Measurements from ENCODE around the gene COQ10A. TPM values are rescaled to one million over a fixed set of nuclear protein-coding genes. Genes with fewer than 3 reads are reported as not detected.
A peak's percentile ranks its signal among the peaks of the same experiment; 100 is the strongest.

Gene COQ10A
- total and polyA plus RNA-seq, 9 of the 15 experiments (the other 6 are each of a cell fraction or from before 2014, with no cell fraction given) = 3.1 to 26.4 (median 12.7) TPM

- TF ChIP-seq THRA (IDR thresholded peaks at IDR 0.05) = no peak
- TF ChIP-seq RAD51 (IDR thresholded peaks at IDR 0.05; ENCODE audit: borderline replicate concordance, low read depth) = no peak
- TF ChIP-seq HCFC1 (IDR thresholded peaks at IDR 0.05; ENCODE audit: low read depth, low read length) = peak; percentile 87
- no peak for TF ChIP-seq ZNF277 (CRISPR knock-in tag; IDR thresholded peaks at IDR 0.05; ENCODE audit: borderline replicate concordance)
- TF ChIP-seq MLX (CRISPR knock-in tag; conservative IDR thresholded peaks at IDR 0.05) = no peak
- TF ChIP-seq HSF4 (CRISPR knock-in tag; IDR thresholded peaks at IDR 0.05; ENCODE audit: borderline replicate concordance) = no peak
- no peak for TF ChIP-seq ETS1 (conservative IDR thresholded peaks at IDR 0.05; ENCODE audit: control insufficient read depth, low read depth, low read length)
- peak; percentile 68; the same call in 1 of the 2 replicates for TF ChIP-seq MYNN (IDR thresholded peaks at IDR 0.05)
- TF ChIP-seq MYNN (CRISPR knock-in tag; IDR thresholded peaks at IDR 0.05) = no peak
- TF ChIP-seq PCBP2 (IDR thresholded peaks at IDR 0.05; ENCODE audit: low read depth, low read length, poor library complexity, severe bottlenecking) = no peak
- no peak for TF ChIP-seq MCM3 (IDR thresholded peaks at IDR 0.05)
- TF ChIP-seq ZNF561 (CRISPR knock-in tag; conservative IDR thresholded peaks at IDR 0.05) = no peak
- no peak; the same call in 1 of the 2 replicates for TF ChIP-seq ZNF316 (IDR thresholded peaks at IDR 0.05)
- TF ChIP-seq GABPB1 (CRISPR knock-in tag; IDR thresholded peaks at IDR 0.05) = peak; percentile 84
- no peak for TF ChIP-seq ATF3 (IDR thresholded peaks at IDR 0.05)
- no peak for TF ChIP-seq ATF3 (CRISPR knock-in tag; conservative IDR thresholded peaks at IDR 0.05)
- no peak for TF ChIP-seq ADNP (tag; IDR thresholded peaks at IDR 0.05)
- TF ChIP-seq HMBOX1 (IDR thresholded peaks at IDR 0.05) = no peak
- TF ChIP-seq NRF1 (conservative IDR thresholded peaks at IDR 0.05 in 1 of 2, IDR thresholded peaks at IDR 0.05 in 1 of 2) = peak in 1 of 2 experiments; percentile 87
- no peak for TF ChIP-seq IRF2 (CRISPR knock-in tag; IDR thresholded peaks at IDR 0.05)
- TF ChIP-seq SMARCA4 (IDR thresholded peaks at IDR 0.05) = 0 out of 2 replicates have a peak, but pooled peaks have one; percentile 5
- TF ChIP-seq STAG1 (CRISPR knock-in tag; IDR thresholded peaks at IDR 0.05; ENCODE audit: borderline replicate concordance) = no peak
- TF ChIP-seq BCOR (IDR thresholded peaks at IDR 0.05) = peak; percentile 22; the same call in 1 of the 2 replicates
Measured at GRCh38 chr12:56266693-56267442, at the start of gene COQ10A (continued).

All from K562 (cell line).